Esophagus muscularis mucosa (tissue), 4 donors: Measurements from ENCODE around the gene TENM3. TPM values are rescaled to one million over a fixed set of nuclear protein-coding genes. Genes with fewer than 3 reads are reported as not detected.

Experiments
- DNase-seq: peaks from one replicate; pipeline ENCODE4 v3.0.0-alpha.2; 2017; ENCODE audit errors: extremely low spot score
- H3K27ac ChIP-seq, 4 donors: fragments of 200-600 bp; sonication (generic); replicated peaks in 1 of 4; 1 replicate in 3 of 4; 2 replicates in 1 of 4; pipeline ENCODE4 v1.5.1; 2016 to 2019; ENCODE audit warnings: mild to moderate bottlenecking in 1 of 4
- H3K27me3 ChIP-seq, 4 donors: fragments of 200-600 bp; sonication (generic); one replicate each; pipeline versions ENCODE4 v1.5.1 to v1.6.0; 2016 to 2019
- H3K36me3 ChIP-seq, 4 donors: fragments of 200-600 bp; sonication (generic); one replicate each; pipeline ENCODE4 v1.5.1; 2016 to 2019
- H3K4me1 ChIP-seq, 4 donors: fragments of 200-600 bp; sonication (generic); one replicate each; pipeline ENCODE4 v1.5.1; 2016 to 2019
- H3K4me3 ChIP-seq, 4 donors: fragments of 200-600 bp; sonication (generic); 1 replicate in 2 of 4; 2 replicates in 2 of 4; pipeline ENCODE4 v1.5.1; 2016 to 2019; ENCODE audit warnings: mild to moderate bottlenecking in 4 of 4, moderate library complexity in 1 of 4
- H3K9me3 ChIP-seq, 4 donors: fragments of 200-600 bp; sonication (generic); 1 replicate in 3 of 4; 2 replicates in 1 of 4; pipeline ENCODE4 v1.5.1; 2016 to 2019
- EP300 ChIP-seq: sonication (generic); formaldehyde crosslinking; IDR thresholded peaks from one replicate; pipeline ENCODE4 v1.6.1; 2017; ENCODE audit warnings: antibody characterized with exemption
- POLR2A ChIP-seq: fragments of 450-650 bp; IDR thresholded peaks from one replicate; pipeline ENCODE4 v1.6.1; 2017; ENCODE audit warnings: antibody characterized with exemption, moderate library complexity, mild to moderate bottlenecking, low read depth
- POLR2AphosphoS5 ChIP-seq, 2 donors: sonication (generic); formaldehyde crosslinking; IDR thresholded peaks; one replicate each; pipeline ENCODE4 v1.6.1; 2017; ENCODE audit warnings: antibody characterized with exemption in 2 of 2
- WGBS: methylation state at CpG from one replicate; pipeline ENCODE4 v1.1.5; 2018; 5-methylcytosine and 5-hydroxymethylcytosine counted together
- intact Hi-C: fragments of 100-400 bp; cut with DNase I; formaldehyde crosslinking; loops from one replicate; pipeline ENCODE4 v1.15.1; 2023
- total RNA-seq, 4 donors: library from RNA; depleted of rRNA; stranded (reverse); fragments of >200 nt; gene quantifications; one replicate each; pipeline versions ENCODE4 v1.1.0 to v1.2.1, GENCODE V29; 2016
- TF ChIP-seq, protein P1 (sequence below), 3 experiments: fragments of 200-600 bp in 2 of 3; fragments of 450-650 bp in 1 of 3; sonication (generic) in 2 of 3; IDR thresholded peaks; one replicate each; pipeline ENCODE4 v1.5.1; 2017 to 2019; ENCODE audit warnings: antibody characterized with exemption in 3 of 3, mild to moderate bottlenecking in 2 of 3, moderate library complexity in 1 of 3

The TENM3 gene
- total RNA-seq, 4 donors from 2014 or later: 16.2 to 30.5 (median 28.3) TPM

DNA sequence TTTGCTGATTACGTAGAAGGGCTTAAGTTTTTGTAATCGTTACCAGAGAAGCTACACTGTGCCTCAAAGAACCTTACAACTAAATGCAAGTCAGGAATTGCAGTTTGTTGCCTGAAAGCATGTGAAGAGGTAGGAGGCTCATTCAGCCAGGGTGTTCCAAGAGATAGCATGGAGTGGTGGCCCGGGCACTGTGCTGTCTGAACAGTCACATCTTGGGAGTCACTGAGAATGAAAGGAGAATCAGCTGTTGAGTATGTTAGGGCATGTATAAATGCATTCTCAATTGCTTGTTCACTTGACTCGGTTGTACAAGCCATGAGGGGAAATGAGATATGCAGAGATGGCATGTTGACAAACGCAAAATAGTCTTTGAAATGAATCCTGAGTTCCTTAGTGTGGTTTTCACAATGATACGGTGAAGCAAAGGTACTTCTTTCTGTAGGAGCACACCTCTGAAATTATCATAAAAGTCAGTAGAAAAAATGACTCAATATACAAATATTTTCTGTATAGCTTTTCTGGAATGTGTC, 513.0 kb downstream of the TENM3 start:
- no peak for DNase-seq
- TF ChIP-seq EP300: no peak
- TF ChIP-seq POLR2A: no peak
- TF ChIP-seq, protein P1, sequence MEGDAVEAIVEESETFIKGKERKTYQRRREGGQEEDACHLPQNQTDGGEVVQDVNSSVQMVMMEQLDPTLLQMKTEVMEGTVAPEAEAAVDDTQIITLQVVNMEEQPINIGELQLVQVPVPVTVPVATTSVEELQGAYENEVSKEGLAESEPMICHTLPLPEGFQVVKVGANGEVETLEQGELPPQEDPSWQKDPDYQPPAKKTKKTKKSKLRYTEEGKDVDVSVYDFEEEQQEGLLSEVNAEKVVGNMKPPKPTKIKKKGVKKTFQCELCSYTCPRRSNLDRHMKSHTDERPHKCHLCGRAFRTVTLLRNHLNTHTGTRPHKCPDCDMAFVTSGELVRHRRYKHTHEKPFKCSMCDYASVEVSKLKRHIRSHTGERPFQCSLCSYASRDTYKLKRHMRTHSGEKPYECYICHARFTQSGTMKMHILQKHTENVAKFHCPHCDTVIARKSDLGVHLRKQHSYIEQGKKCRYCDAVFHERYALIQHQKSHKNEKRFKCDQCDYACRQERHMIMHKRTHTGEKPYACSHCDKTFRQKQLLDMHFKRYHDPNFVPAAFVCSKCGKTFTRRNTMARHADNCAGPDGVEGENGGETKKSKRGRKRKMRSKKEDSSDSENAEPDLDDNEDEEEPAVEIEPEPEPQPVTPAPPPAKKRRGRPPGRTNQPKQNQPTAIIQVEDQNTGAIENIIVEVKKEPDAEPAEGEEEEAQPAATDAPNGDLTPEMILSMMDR (IDR thresholded peaks at IDR 0.05): no peak
- no peak for TF ChIP-seq POLR2AphosphoS5 (IDR thresholded peaks at IDR 0.05)
- no peak overlapping the region for H3K4me3 ChIP-seq
- no peak overlapping the region for H3K27ac ChIP-seq
- H3K36me3 ChIP-seq: peaks cover 0 to 24% (median 4%) of the 10 kb centered on the region in 4 donors
- no peaks in the 10 kb centered on the region for H3K9me3 ChIP-seq
- intact Hi-C loops: no loop called here
- WGBS: 96% methylated on average over 6 of the region's 6 CpGs
- no peaks in the 10 kb centered on the region for H3K4me1 ChIP-seq
- no peaks in the 10 kb centered on the region for H3K27me3 ChIP-seq

- no peaks in the 10 kb centered on the region for H3K27me3 ChIP-seq
- WGBS: 90% methylated on average over 12 of the region's 12 CpGs
- DNase-seq: no peak
- no peak overlapping the region for H3K4me3 ChIP-seq
- peaks cover 0 to 24% (median 4%) of the 10 kb centered on the region in 4 donors for H3K36me3 ChIP-seq
- TF ChIP-seq, protein P1 (IDR thresholded peaks at IDR 0.05): no peak
- no peak for TF ChIP-seq POLR2AphosphoS5 (IDR thresholded peaks at IDR 0.05)
- TF ChIP-seq EP300: no peak
- no peaks in the 10 kb centered on the region for H3K9me3 ChIP-seq
- intact Hi-C loops: no loop called here
- no peak overlapping the region for H3K27ac ChIP-seq
- no peaks in the 10 kb centered on the region for H3K4me1 ChIP-seq
Measured at GRCh38 chr4:182758273-182758672, 515.1 kb downstream of the TENM3 start.

- 96% methylated on average over 6 of the region's 6 CpGs for WGBS
- H3K36me3 ChIP-seq: peaks cover 0 to 4% (median 0%) of the 10 kb centered on the region in 4 donors
- no peaks in the 10 kb centered on the region for H3K9me3 ChIP-seq
- no peak overlapping the region for H3K27ac ChIP-seq
- no peaks in the 10 kb centered on the region for H3K27me3 ChIP-seq
- DNase-seq: no peak
- no peaks in the 10 kb centered on the region for H3K4me1 ChIP-seq
- intact Hi-C loops: no loop called here
- no peak overlapping the region for H3K4me3 ChIP-seq
- TF ChIP-seq EP300 (no peak), POLR2AphosphoS5 (IDR thresholded peaks at IDR 0.05) (no peak), POLR2A (no peak)
- TF ChIP-seq, protein P1 (IDR thresholded peaks at IDR 0.05): no peak
Measured at GRCh38 chr4:182760551-182761043, 517.4 kb downstream of the TENM3 start.

DNA sequence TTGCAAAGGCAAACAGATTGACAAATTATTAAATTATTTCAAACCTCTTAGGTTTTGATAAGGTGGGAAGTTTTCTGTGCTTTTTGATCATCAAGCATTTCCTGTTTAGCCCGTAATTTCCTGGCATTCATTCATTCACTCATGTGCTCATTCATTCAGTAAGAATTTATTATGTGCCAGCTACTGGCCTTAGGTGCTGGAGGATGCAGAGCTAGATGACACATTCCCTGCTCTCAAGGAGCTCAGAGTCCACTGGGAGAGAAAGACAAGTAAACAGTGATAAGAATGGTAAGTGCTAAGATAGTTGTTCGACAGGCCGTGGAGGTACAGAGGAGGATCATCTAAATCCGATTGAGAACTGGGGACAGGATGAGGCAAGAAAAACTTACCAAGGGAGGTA, 520.9 kb downstream of the TENM3 start:
- TF ChIP-seq, protein P1 (IDR thresholded peaks at IDR 0.05): no peak
- no peaks in the 10 kb centered on the region for H3K4me1 ChIP-seq
- 83% methylated on average over 4 of the region's 4 CpGs for WGBS
- no peaks in the 10 kb centered on the region for H3K27me3 ChIP-seq
- no peak overlapping the region for H3K27ac ChIP-seq
- DNase-seq: no peak
- H3K4me3 ChIP-seq: no peak overlapping the region
- intact Hi-C loops: no loop called here
- H3K9me3 ChIP-seq: no peaks in the 10 kb centered on the region
- no peaks in the 10 kb centered on the region for H3K36me3 ChIP-seq

- DNase-seq: no peak
- Histone ChIP-seq H3K9me3 (no peaks in the 10 kb centered on the region), H3K4me1 (no peaks in the 10 kb centered on the region), H3K27me3 (no peaks in the 10 kb centered on the region), H3K36me3 (no peaks in the 10 kb centered on the region), H3K27ac (no peak overlapping the region), H3K4me3 (no peak overlapping the region)
- intact Hi-C loops: no loop called here
- 88% methylated on average over 8 of the region's 8 CpGs for WGBS
- no peak for TF ChIP-seq POLR2AphosphoS5 (IDR thresholded peaks at IDR 0.05)
- TF ChIP-seq, protein P1 (IDR thresholded peaks at IDR 0.05): no peak
- TF ChIP-seq POLR2A: no peak
- TF ChIP-seq EP300: no peak
Measured at GRCh38 chr4:182764642-182765041, 521.4 kb downstream of the TENM3 start.
